Measurements from ENCODE around the gene ZNF507. TPM values are rescaled to one million over a fixed set of nuclear protein-coding genes. Genes with fewer than 3 reads are reported as not detected.
A peak's percentile ranks its signal among the peaks of the same experiment; 100 is the strongest.

ZNF507 gene
- polyA plus RNA-seq, 3 donors = 0.08 to 0.39 (median 0.10) TPM

DNA sequence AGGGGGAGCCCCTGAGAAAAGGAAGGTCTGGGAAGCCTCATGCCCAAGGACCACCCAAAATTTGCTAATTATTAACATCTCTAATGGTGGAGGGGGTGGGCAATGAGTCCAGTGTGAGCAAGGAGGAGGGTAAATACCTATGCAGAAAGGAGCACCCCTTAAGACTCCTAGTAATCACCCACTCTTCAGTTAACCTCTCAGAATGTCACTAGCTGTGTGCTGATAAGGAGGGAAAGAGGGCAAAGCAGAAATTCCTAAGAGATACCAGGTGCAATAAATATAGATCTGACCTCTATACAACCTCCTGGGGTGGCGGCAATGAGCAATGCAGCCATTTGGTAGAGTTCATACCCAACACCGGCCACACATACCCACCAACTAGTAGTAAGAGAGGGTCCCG, 47.5 kb downstream of the ZNF507 start:
- H3K4me3 Mint-ChIP-seq = peak overlapping the region in 1 of 2 donors; percentile 69
- H3K27me3 ChIP-seq (ENCODE audit: control insufficient read depth in 2 of 2, insufficient read depth in 2 of 2, low read length in 2 of 2) = peaks cover 8 to 73% of the 10 kb centered on the region in 2 donors
- no peaks in the 10 kb centered on the region for H3K4me1 Mint-ChIP-seq
- H3K4me3 ChIP-seq (replicated peaks in 1 of 3; ENCODE audit: low read depth in 2 of 3, low read length in 3 of 3) = no peak overlapping the region
- no peaks in the 10 kb centered on the region for H3K9me3 ChIP-seq (replicated peaks in 1 of 2; ENCODE audit: control insufficient read depth in 1 of 2, insufficient read depth in 1 of 2, low read length in 2 of 2)
- H3K4me1 ChIP-seq (ENCODE audit: control insufficient read depth in 1 of 2, insufficient read depth in 2 of 2, low read length in 2 of 2) = no peaks in the 10 kb centered on the region
- no CpG with 5 or more reads among the region's 3 CpGs for WGBS (ENCODE audit: insufficient coverage)
- DNase-seq = no peak
- peaks cover 0 to 3% (median 0%) of the 10 kb centered on the region in 7 donors for H3K9me3 Mint-ChIP-seq
- H3K79me2 ChIP-seq (ENCODE audit: insufficient read depth, low read length) = no peaks in the 10 kb centered on the region
- H2AFZ ChIP-seq (ENCODE audit: insufficient read depth, low read depth, low read length, poor library complexity, severe bottlenecking) = no peak overlapping the region
- peaks cover 4 to 13% of the 10 kb centered on the region in 2 donors for H3K36me3 Mint-ChIP-seq
- intact Hi-C loops (cut with micrococcal nuclease) = no loop called here
- H3K27ac Mint-ChIP-seq = no peak overlapping the region
- peaks cover 48 to 66% (median 64%) of the 10 kb centered on the region in 3 donors for H3K27me3 Mint-ChIP-seq (ENCODE audit: low read depth in 3 of 3)
- H3K36me3 ChIP-seq (replicated peaks in 1 of 2; ENCODE audit: control insufficient read depth in 1 of 2, insufficient read depth in 2 of 2, low read length in 2 of 2) = no peaks in the 10 kb centered on the region
- H3K4me2 ChIP-seq (replicated peaks; ENCODE audit: extremely low read depth, low read length, poor library complexity, severe bottlenecking) = no peak overlapping the region
- TF ChIP-seq, protein P1, sequence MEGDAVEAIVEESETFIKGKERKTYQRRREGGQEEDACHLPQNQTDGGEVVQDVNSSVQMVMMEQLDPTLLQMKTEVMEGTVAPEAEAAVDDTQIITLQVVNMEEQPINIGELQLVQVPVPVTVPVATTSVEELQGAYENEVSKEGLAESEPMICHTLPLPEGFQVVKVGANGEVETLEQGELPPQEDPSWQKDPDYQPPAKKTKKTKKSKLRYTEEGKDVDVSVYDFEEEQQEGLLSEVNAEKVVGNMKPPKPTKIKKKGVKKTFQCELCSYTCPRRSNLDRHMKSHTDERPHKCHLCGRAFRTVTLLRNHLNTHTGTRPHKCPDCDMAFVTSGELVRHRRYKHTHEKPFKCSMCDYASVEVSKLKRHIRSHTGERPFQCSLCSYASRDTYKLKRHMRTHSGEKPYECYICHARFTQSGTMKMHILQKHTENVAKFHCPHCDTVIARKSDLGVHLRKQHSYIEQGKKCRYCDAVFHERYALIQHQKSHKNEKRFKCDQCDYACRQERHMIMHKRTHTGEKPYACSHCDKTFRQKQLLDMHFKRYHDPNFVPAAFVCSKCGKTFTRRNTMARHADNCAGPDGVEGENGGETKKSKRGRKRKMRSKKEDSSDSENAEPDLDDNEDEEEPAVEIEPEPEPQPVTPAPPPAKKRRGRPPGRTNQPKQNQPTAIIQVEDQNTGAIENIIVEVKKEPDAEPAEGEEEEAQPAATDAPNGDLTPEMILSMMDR (IDR thresholded peaks at IDR 0.05) = no peak
- H3K27ac ChIP-seq (ENCODE audit: low read depth in 1 of 2, low read length in 2 of 2) = no peak overlapping the region
- H3K9ac ChIP-seq (ENCODE audit: insufficient read depth, low read length, poor library complexity, severe bottlenecking) = no peak overlapping the region
- no peaks in the 10 kb centered on the region for H4K20me1 ChIP-seq (ENCODE audit: insufficient read depth, low read length)

DNA sequence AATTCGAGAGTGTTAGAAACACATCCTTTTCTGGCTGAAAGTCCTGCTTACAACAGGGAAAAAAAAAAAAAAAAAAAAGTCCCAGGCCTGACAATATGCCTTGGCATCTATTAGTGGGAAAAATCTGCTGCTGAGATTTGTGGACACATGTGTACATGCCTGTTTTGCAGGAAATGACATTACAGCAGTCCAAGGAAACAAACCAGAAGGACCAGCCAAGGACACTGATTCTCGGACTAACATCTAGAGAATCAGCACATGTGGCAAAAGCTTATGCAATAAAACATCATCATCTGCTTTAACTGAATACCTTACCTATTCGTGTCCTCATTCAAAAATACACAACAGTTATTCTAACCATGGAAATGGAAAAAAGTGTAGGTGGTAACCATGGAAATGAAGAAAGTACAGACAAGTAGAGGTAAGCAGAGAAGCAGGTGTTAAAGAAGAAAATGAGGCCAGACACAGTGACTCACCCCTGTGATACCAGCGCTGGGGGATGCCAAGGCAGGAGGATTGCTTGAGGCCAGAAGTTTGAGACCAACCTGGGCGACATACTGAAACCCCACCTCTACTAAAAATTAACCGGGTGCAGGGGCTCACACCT, 50.7 kb downstream of the ZNF507 start:
- H3K27ac Mint-ChIP-seq = peak overlapping the region in 1 of 7 donors; percentile 35
- no peaks in the 10 kb centered on the region for H3K9me3 ChIP-seq (replicated peaks in 1 of 2; ENCODE audit: control insufficient read depth in 1 of 2, insufficient read depth in 1 of 2, low read length in 2 of 2)
- DNase-seq = no peak
- H2AFZ ChIP-seq (ENCODE audit: insufficient read depth, low read depth, low read length, poor library complexity, severe bottlenecking) = no peak overlapping the region
- intact Hi-C loops (cut with micrococcal nuclease) = no loop called here
- H3K4me3 Mint-ChIP-seq = peak overlapping the region in 1 of 2 donors; percentile 35
- TF ChIP-seq, protein P1 (IDR thresholded peaks at IDR 0.05) = no peak
- peaks cover 0 to 3% (median 1%) of the 10 kb centered on the region in 7 donors for H3K9me3 Mint-ChIP-seq
- no peaks in the 10 kb centered on the region for H3K4me1 Mint-ChIP-seq
- H3K27me3 Mint-ChIP-seq (ENCODE audit: low read depth in 3 of 3) = peaks cover 49 to 62% (median 51%) of the 10 kb centered on the region in 3 donors
- no peaks in the 10 kb centered on the region for H4K20me1 ChIP-seq (ENCODE audit: insufficient read depth, low read length)
- WGBS (ENCODE audit: insufficient coverage) = 100% methylated on average over 2 of the region's 6 CpGs
- no peak overlapping the region for H3K4me2 ChIP-seq (replicated peaks; ENCODE audit: extremely low read depth, low read length, poor library complexity, severe bottlenecking)
- peaks cover 4 to 9% of the 10 kb centered on the region in 2 donors for H3K36me3 Mint-ChIP-seq
- H3K36me3 ChIP-seq (replicated peaks in 1 of 2; ENCODE audit: control insufficient read depth in 1 of 2, insufficient read depth in 2 of 2, low read length in 2 of 2) = no peaks in the 10 kb centered on the region
- H3K4me1 ChIP-seq (ENCODE audit: control insufficient read depth in 1 of 2, insufficient read depth in 2 of 2, low read length in 2 of 2) = no peaks in the 10 kb centered on the region
- H3K27ac ChIP-seq (ENCODE audit: low read depth in 1 of 2, low read length in 2 of 2) = no peak overlapping the region
- no peaks in the 10 kb centered on the region for H3K79me2 ChIP-seq (ENCODE audit: insufficient read depth, low read length)
- H3K27me3 ChIP-seq (ENCODE audit: control insufficient read depth in 2 of 2, insufficient read depth in 2 of 2, low read length in 2 of 2) = peaks cover 11 to 59% of the 10 kb centered on the region in 2 donors
- no peak overlapping the region for H3K9ac ChIP-seq (ENCODE audit: insufficient read depth, low read length, poor library complexity, severe bottlenecking)
- no peak overlapping the region for H3K4me3 ChIP-seq (replicated peaks in 1 of 3; ENCODE audit: low read depth in 2 of 3, low read length in 3 of 3)
